HG03039 (cell line): Measurements from ENCODE around the gene FAM170B.

Experiments used
- ATAC-seq: cut with Tn5 transposase; IDR thresholded peaks from one replicate; pipeline ENCODE4 v1.9.1; 2021; ENCODE audit warnings: mild to moderate bottlenecking, moderate library complexity; ENCODE audit not compliant: unreplicated experiment

FAM170B gene

GRCh38 chr10:49109669-49110340 is 24.0 kb downstream of the FAM170B start:
- no peak for ATAC-seq

- ATAC-seq: no peak
Observed at GRCh38 chr10:49108656-49109055, 25.2 kb downstream of the FAM170B start.

- ATAC-seq: no peak
Observed at GRCh38 chr10:49107887-49108267, 25.9 kb downstream of the FAM170B start.

DNA sequence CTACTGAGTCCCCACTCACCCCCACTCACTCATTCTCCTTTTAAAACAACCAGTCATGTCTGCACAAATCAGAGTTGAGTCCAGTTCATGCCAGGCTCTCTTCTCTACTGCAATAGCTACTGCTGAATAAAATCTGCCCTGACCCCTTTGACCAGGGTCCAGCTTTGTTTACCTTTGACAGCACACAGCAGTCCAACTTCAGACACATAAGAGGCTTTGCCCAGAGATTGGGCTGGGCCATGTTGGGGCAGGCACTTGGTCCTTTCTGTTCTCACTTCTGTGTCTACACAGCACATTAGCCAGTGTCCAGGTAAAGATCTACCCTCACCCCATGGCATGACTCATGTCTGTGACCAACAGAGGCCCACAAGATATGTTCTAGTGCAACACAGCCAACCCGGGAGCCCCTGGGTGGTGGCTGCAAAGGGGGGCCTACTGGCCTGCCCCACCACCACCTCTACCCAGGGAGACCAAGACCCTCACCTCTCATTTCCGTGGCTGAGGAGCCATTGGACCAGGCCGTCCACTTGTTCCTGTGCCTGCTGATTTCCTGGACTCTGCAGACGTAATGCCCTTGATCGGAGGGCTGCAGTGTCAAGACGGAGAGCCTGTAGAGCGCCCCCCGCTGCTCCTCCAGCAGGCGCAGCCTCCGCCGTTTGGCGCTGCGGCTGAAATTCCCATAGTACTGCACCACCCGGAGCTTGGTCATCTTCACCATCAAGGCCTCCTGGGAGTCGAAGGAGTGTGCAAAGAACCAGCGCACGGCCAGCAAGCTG is 26.5 kb downstream of the FAM170B start:
- no peak for ATAC-seq

DNA sequence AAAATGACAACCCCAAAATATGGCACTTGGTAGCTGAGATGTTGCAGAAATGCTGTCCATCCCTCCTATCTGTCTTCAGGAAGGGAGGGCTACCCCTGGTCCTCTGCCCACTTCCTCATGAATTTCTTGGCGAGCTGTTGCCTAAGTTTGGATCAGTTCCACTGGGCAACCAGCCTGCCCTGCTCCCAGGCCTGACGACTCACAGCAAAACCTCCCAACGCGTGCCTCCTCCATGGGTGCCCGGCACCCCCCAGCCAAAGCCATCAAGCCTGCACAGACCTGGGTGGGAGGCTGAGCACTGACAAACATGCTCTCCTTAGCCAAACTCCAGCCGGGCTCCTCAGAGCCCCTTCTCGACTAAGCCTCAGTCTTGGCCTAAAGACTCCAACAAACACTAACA is 27.4 kb downstream of the FAM170B start:
- no peak for ATAC-seq

DNA sequence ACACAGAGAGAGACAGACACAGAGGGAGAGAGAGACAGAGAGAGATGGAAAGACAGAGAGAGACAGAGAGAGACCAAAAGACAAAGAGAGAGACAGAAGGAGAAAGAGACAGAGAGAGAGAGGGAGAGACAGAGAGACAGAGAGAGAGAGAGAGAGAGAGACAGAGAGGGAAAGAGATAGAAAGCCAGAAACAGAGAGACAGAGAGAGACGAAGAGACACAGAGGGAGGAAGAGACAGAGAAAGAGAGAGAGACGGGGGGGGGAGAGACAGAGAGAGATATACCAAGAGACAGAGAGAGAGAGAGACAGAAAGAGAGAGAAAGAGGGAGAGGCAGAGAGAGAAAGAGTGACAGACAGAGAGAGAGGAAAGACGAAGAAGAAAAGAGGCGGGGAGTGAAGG is 28.7 kb downstream of the FAM170B start:
- no peak for ATAC-seq

GRCh38 chr10:49104323-49104722 is 29.5 kb downstream of the FAM170B start:
- no peak for ATAC-seq

DNA sequence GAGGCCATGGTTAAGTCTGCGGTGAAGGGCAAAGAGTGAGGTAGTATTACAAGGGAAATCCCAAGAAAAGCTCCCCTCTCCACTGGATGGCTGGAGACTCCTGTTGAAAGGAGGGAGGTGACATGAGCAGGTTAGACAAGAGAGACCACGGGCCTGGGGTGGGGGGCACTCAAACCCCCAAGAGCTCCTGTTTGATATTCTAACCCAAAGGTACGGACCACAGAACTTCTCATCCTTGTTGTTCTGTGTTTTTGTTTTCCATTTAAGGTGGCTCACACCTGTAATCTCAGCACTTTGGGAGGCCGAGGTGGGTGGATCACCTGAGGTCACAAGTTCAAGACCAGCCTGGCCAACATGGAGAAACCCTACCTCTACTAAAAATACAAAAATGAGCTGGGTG is 30.1 kb downstream of the FAM170B start:
- no peak for ATAC-seq

DNA sequence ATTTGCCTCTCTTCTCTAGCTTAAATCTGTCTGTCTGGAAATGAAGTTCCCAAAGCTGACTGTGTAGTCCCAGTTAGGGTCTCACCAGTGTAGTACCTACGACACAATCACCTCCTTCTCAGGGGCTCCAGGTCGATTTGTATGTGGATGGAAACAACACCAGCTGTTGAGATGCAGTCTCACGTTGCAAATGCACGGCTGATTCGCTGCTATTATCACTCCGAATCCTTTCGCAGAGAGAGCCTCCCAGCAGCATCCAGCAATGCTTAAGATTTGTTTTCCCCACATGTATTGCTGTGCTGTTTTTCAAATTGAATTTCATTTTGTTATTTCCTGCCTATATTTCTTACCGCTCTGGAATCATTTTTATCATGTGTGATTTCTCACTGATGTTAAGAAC is 34.8 kb downstream of the FAM170B start:
- no peak for ATAC-seq

GRCh38 chr10:49096890-49097445 is 36.9 kb downstream of the FAM170B start:
- no peak for ATAC-seq

DNA sequence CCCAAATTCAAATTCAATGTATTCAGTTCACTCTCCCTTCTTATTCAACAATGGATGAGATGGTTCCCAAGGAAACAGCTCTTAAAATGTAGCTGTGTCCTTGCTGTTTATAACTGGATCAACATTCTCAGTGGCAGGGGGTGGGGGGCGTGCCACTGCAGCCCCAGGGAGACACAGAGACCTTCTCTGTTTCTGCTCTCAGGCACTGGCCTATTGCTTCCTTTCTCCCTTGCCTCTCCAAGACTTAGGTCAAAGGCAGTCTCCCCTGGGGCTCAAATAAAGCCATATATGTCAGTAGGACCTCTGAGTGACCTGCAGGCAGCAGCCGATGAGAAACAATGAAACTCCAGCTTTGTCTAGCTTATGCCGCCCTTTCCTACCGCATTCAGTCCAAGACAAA is 39.2 kb downstream of the FAM170B start:
- ATAC-seq: no peak

- ATAC-seq: no peak
Observed at GRCh38 chr10:49093922-49094321, 39.9 kb downstream of the FAM170B start.

GRCh38 chr10:49092477-49092876 is 41.3 kb downstream of the FAM170B start:
- no peak for ATAC-seq

- no peak for ATAC-seq
Observed at GRCh38 chr10:49091450-49092210, 42.2 kb downstream of the FAM170B start.

DNA sequence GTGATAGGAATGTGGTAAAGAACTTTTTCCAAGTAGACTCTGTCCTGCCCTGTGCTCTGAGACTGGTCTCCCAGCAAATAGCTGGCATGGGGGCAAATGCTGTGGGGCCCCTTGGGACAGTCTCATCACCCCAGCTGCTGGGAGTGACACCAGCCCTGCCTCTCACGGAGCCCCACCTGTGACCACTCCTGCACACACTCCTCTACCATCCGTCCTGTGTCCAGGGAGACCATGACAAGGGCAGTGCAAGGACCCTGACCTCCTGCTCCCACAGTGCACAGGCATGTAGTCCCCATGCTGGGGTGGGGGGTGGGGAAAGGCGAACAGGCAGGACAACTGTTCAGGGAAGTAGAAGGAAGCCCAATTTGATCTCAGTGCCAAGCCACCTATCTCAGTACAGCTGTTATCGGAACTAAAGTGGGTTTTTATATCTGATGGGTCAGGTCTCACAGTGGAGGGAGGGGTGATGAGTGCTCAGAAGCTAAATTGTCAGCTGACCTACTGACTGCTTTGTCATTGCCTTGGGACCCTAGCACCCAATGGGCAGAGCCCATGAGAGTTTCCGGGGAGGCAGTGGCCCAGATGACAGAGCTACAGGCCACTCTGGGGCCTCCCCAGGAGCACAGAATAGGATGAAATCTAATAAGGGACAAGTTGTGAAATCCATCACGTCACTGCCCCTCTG is 43.0 kb downstream of the FAM170B start:
- no peak for ATAC-seq

- no peak for ATAC-seq
Observed at GRCh38 chr10:49090189-49090575, 43.6 kb downstream of the FAM170B start.

GRCh38 chr10:49089557-49090188 is 44.1 kb downstream of the FAM170B start:
- ATAC-seq: no peak

DNA sequence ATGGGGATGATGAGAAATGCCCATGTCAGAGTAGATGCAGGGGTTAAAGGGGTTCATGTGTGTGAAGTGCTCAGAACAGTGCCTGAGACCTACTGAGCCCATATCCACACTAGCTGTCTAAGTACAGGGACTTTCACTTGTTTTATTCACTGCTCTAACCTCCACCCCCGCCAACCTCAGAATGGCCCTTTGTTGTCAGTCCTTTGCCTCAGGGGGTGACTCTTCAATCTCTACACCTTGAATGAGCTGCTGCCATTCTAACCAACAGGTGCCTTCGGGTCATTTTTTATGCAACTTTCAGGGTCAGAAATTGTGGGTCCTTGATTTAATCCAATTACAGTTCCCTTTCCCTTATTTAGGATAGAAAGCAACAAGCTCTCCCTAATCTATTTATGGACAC is 44.7 kb downstream of the FAM170B start:
- no peak for ATAC-seq

DNA sequence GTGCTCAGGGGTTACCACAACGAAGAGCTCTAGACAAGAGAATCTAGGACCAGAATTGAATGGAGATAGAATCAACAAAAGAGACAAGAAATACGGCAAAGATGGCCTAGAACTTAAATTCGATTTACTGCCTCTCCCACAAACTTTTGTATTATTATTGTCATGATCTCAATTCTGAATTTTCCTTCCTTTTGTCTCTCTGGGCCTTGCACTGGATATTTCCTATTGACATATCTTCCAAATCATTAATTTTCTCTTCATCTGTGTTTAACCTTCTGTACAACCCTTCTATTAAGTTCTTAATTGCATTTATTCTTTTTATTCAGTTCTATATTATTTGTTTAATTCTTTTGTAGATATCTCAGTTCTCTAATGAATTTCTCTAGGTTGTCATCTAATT is 46.9 kb downstream of the FAM170B start:
- ATAC-seq: no peak

DNA sequence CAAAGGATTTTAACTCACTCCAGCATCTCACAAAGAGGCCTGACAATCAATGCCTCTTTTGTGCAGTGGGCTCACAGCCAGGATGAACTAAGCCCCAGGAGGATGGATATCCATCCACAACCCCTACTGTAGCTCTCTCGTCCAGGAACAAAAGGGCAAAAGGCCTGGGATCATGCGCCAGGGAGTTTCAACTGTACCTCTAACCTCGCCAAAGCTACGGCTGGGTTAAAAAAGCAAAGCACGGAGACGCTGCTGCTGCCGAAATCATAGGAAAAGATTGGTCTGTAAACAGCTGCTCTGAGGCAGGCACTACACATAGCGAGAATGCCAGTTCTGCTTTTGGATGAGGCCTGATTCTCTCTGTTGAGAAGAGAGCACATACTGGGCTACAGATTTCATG is 50.6 kb downstream of the FAM170B start:
- no peak for ATAC-seq

- ATAC-seq: no peak
Observed at GRCh38 chr10:49082766-49083165, 51.1 kb downstream of the FAM170B start.
